Measurements from ENCODE around the gene PAN2.
"Not testable (repeated sequence)": the region's sequence is repeated elsewhere in the genome, so short reads cannot be mapped to it uniquely, and the experiment has no call there.

GRCh38 chr12:56272468-56272867 lies 61.3 kb downstream of the PAN2 start:
- TF ChIP-seq, protein P1, sequence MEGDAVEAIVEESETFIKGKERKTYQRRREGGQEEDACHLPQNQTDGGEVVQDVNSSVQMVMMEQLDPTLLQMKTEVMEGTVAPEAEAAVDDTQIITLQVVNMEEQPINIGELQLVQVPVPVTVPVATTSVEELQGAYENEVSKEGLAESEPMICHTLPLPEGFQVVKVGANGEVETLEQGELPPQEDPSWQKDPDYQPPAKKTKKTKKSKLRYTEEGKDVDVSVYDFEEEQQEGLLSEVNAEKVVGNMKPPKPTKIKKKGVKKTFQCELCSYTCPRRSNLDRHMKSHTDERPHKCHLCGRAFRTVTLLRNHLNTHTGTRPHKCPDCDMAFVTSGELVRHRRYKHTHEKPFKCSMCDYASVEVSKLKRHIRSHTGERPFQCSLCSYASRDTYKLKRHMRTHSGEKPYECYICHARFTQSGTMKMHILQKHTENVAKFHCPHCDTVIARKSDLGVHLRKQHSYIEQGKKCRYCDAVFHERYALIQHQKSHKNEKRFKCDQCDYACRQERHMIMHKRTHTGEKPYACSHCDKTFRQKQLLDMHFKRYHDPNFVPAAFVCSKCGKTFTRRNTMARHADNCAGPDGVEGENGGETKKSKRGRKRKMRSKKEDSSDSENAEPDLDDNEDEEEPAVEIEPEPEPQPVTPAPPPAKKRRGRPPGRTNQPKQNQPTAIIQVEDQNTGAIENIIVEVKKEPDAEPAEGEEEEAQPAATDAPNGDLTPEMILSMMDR (IDR thresholded peaks at IDR 0.05; ENCODE audit: insufficient read depth, low read depth, low read length), result not testable (repeated sequence)
- TF ChIP-seq EZH2 (IDR thresholded peaks at IDR 0.05; ENCODE audit: insufficient read depth, low read length), result not testable (repeated sequence)
